Kidney (tissue), 14 donors: ENCODE results near the gene COL26A1. TPM values are rescaled to one million over a fixed set of nuclear protein-coding genes. Genes with fewer than 3 reads are reported as not detected.

Experiments
- DNase-seq, 5 donors: peaks; one replicate each; pipeline ENCODE4 v3.0.0-alpha.2; 2013 to 2020
- FAIRE-seq: peaks from 2 replicates; lab custom pipeline; 2012; peaks lifted over from hg19 to GRCh38; lab: Jason Lieb, UNC
- H3K27ac ChIP-seq, 2 donors: one replicate each; pipeline ENCODE4 v1.7.0; 2013; ENCODE audit warnings: low read depth in 2 of 2, low read length in 2 of 2, inconsistent platforms in 1 of 2
- H3K27me3 ChIP-seq: one replicate; pipeline ENCODE4 v1.7.1; 2013; ENCODE audit warnings: low read length, inconsistent platforms; ENCODE audit not compliant: control insufficient read depth, insufficient read depth
- H3K36me3 ChIP-seq, 3 donors: one replicate each; pipeline versions ENCODE4 v1.7.0 to v1.7.1; 2013; ENCODE audit warnings: low read length in 3 of 3, control low read depth in 1 of 3, inconsistent platforms in 1 of 3; ENCODE audit not compliant: insufficient read depth in 3 of 3, control insufficient read depth in 2 of 3
- H3K4me1 ChIP-seq, 3 donors: one replicate each; pipeline versions ENCODE4 v1.7.0 to v1.7.1; 2013; ENCODE audit warnings: low read length in 3 of 3, inconsistent platforms in 1 of 3, low read depth in 1 of 3; ENCODE audit not compliant: control insufficient read depth in 2 of 3, insufficient read depth in 2 of 3
- H3K4me3 ChIP-seq, 3 donors: one replicate each; pipeline versions ENCODE4 v1.7.0 to v1.8.1; 2013; ENCODE audit warnings: low read length in 3 of 3, control low read depth in 1 of 3, inconsistent platforms in 1 of 3
- H3K9ac ChIP-seq, 3 donors: one replicate each; pipeline versions ENCODE4 v1.7.0 to v1.7.1; 2013; ENCODE audit warnings: low read length in 3 of 3, control low read depth in 1 of 3, inconsistent platforms in 1 of 3
- H3K9me3 ChIP-seq, 3 donors: one replicate each; pipeline versions ENCODE4 v1.7.0 to v1.7.1; 2013; ENCODE audit warnings: low read length in 3 of 3, control low read depth in 1 of 3, inconsistent platforms in 1 of 3; ENCODE audit not compliant: control insufficient read depth in 2 of 3, insufficient read depth in 1 of 3
- intact Hi-C: fragments of 100-400 bp; cut with DNase I; formaldehyde crosslinking; loops from one replicate; pipeline ENCODE4 v1.11.1; 2022
- polyA plus RNA-seq: library from polyadenylated mRNA; stranded (reverse); fragments of 350-450 nt; fragmentation: Illumina TruSeq; extraction: RNeasy Lipid Tissue Mini Kit (QIAGEN cat#74804); gene quantifications from one replicate; pipeline ENCODE4 v1.2.3, GENCODE V29; 2014; ENCODE audit warnings: low read depth, low replicate concordance; ENCODE audit not compliant: insufficient read depth
- total RNA-seq: library from RNA; stranded (reverse); fragmentation: NEBNext Ultra II Directional; extraction: Animal tissue kit (Norgen Biotek cat#: 25700); gene quantifications from one replicate; pipeline ENCODE4 v1.2.1, GENCODE V29; 2021
- TF ChIP-seq, protein P1 (sequence below): IDR thresholded peaks from 3 replicates; pipeline ENCODE4 v1.5.1; 2012; ENCODE audit warnings: mild to moderate bottlenecking, moderate library complexity, borderline replicate concordance; ENCODE audit not compliant: insufficient read depth; ENCODE audit errors: extremely low read depth
- donor health status: control.
- donor health status: control.
- donor health status: control.
- donor health status: control.
- donor health status: control.
- donor health status: DM: yes; HTN: yes; CAD: no.
- donor health status: Normal renal cell carcinoma (clear cell type).

COL26A1 gene
- total and polyA plus RNA-seq, 2 donors from 2014 or later, result 1.2 to 3.5 TPM

DNA sequence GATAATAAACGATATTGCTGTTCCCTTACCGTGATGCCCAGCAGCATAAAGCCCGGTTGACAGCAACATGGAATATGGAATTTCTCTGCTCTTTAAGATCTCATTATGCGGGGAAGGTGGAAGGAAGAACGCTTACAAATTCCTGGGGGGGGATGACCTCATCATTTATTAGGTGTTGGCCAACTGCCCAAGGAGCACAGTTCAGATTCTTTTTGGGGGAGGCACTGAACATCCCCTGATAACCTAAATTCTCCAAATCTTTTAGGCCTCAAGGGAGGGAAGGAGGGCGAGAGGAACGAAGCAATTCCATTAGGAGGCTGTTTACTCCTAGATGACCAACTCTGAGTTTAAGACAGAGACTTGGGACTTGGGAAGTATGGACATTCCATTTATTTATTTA lies 5.2 kb upstream of the COL26A1 start:
- FAIRE-seq (no peak), DNase-seq (no peak)
- Histone ChIP-seq H3K9me3 (no peaks in the 10 kb centered on the region), H3K4me1 (no peaks in the 10 kb centered on the region), H3K4me3 (no peak overlapping the region), H3K27ac (no peak overlapping the region), H3K36me3 (no peaks in the 10 kb centered on the region), H3K27me3 (no peaks in the 10 kb centered on the region), H3K9ac (no peak overlapping the region)
- intact Hi-C loops, result no loop called here
- TF ChIP-seq, protein P1, sequence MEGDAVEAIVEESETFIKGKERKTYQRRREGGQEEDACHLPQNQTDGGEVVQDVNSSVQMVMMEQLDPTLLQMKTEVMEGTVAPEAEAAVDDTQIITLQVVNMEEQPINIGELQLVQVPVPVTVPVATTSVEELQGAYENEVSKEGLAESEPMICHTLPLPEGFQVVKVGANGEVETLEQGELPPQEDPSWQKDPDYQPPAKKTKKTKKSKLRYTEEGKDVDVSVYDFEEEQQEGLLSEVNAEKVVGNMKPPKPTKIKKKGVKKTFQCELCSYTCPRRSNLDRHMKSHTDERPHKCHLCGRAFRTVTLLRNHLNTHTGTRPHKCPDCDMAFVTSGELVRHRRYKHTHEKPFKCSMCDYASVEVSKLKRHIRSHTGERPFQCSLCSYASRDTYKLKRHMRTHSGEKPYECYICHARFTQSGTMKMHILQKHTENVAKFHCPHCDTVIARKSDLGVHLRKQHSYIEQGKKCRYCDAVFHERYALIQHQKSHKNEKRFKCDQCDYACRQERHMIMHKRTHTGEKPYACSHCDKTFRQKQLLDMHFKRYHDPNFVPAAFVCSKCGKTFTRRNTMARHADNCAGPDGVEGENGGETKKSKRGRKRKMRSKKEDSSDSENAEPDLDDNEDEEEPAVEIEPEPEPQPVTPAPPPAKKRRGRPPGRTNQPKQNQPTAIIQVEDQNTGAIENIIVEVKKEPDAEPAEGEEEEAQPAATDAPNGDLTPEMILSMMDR, result no peak

DNA sequence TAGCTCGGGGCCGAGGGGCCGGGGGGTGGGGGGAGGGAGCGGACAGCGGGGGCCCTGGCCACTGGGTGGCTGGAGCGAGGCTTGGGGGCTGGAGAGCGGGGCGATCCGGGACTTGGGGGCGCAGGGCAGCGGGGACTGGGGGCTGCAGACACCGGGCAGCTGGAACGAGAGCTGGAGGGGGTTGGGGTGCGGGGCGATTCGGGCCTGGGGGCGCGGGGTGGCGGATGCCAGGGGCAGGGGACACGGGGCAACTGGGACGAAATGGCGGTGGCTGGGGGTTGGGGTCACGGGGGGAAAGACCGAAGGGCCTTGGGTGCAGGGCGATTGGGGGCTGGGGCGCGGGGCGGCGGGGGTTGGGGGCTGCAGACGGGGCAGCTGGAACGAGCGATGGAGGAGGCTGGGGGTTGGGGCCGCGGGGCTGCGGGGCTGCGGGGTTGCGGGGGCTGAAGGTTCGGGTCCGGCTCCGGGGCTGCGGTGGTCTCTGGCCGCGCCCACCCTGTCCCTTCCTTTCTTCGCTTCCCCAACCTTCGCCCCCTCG lies 590 bp downstream of the COL26A1 start:
- Histone ChIP-seq H3K36me3 (no peaks in the 10 kb centered on the region), H3K4me1 (peaks cover 0 to 3% (median 0%) of the 10 kb centered on the region in 3 donors), H3K9ac (no peak overlapping the region), H3K4me3 (peak overlapping the region in 2 of 3 donors; percentile 36 to 48), H3K9me3 (no peaks in the 10 kb centered on the region), H3K27ac (no peak overlapping the region), H3K27me3 (no peaks in the 10 kb centered on the region)
- no peak for DNase-seq
- intact Hi-C loops, result loop anchor here (10.0 kb wide), 1 partner anchor 172 kb away; no protein-coding TSS in a partner anchor
- no peak for FAIRE-seq
- TF ChIP-seq, protein P1, result no peak

DNA sequence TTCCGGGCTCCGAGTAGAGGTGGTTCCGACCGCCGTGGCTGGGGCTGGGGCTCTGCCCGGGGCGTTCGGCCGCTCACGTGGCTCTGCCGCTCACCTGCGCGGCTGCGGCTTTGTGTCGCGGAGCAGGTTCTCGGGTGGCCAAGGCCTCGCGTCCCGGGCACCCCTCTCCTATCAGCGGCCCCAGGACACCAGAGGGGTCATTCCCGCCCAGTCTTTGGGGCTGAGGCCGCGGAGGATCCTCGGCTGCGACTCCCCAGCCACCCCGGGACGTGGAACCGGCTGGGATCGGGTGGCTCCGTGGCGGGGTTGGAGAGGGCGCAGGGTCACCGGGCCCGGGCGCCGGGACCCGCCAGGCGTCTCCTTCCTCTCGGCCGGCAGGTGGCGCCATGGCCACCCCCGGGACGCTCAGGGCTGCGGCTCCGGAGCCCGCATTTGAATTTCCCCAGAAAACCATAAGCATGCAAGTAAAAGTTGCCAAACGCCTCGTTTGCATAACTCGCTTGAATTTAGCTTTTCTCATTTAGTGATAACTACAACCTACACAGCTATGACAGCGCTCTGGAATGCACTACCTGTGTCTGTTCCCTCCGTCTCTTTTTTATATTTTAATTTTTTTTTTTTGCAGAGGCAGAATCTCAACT lies 1.2 kb downstream of the COL26A1 start:
- no peaks in the 10 kb centered on the region for H3K27me3 ChIP-seq
- H3K36me3 ChIP-seq, result no peaks in the 10 kb centered on the region
- peak overlapping the region in 2 of 3 donors; percentile 36 to 48 for H3K4me3 ChIP-seq
- FAIRE-seq (no peak), DNase-seq (peak; percentile 82 to 89 (median 84))
- peak overlapping the region in 1 of 3 donors; percentile 22 for H3K9ac ChIP-seq
- H3K4me1 ChIP-seq, result peaks cover 0 to 3% (median 0%) of the 10 kb centered on the region in 3 donors
- intact Hi-C loops, result loop anchor here (10.0 kb wide), 1 partner anchor 171 kb away; no protein-coding TSS in a partner anchor
- H3K27ac ChIP-seq, result no peak overlapping the region
- no peaks in the 10 kb centered on the region for H3K9me3 ChIP-seq
- TF ChIP-seq, protein P1, result peak; percentile 58
